SK-N-SH treated with all-trans-retinoic acid at 6 μM for 48 hours (cell line): ENCODE results near the gene SHANK1.

Experiments used
- ARNTL ChIP-seq: fragments of 450-650 bp; formaldehyde crosslinking; IDR thresholded peaks from 2 replicates; pipeline ENCODE4 v1.5.0; 2020; ENCODE audit warnings: low read depth, mild to moderate bottlenecking, moderate library complexity, borderline replicate concordance
- CREB5 ChIP-seq: fragments of 250-450 bp; sonication (Bioruptor Pico); IDR thresholded peaks from 2 replicates; pipeline ENCODE4 v1.5.1; 2020; ENCODE audit warnings: low read depth, mild to moderate bottlenecking, moderate library complexity
- ESRRG ChIP-seq: fragments of 250-450 bp; sonication (Bioruptor Pico); IDR thresholded peaks from 2 replicates; pipeline ENCODE4 v1.6.1; 2021; ENCODE audit warnings: mild to moderate bottlenecking
- PATZ1 ChIP-seq: fragments of 250-450 bp; sonication (Bioruptor Pico); IDR thresholded peaks from 2 replicates; pipeline ENCODE4 v1.8.0; 2020; ENCODE audit warnings: mild to moderate bottlenecking, moderate library complexity, borderline replicate concordance
- PPARA ChIP-seq: fragments of 250-450 bp; sonication (Bioruptor Pico); IDR thresholded peaks from 2 replicates; pipeline ENCODE4 v1.5.0; 2020; ENCODE audit warnings: mild to moderate bottlenecking, borderline replicate concordance
- RARB ChIP-seq: fragments of 250-450 bp; sonication (Bioruptor Pico); IDR thresholded peaks from 2 replicates; pipeline ENCODE4 v1.8.0; 2021; ENCODE audit warnings: mild to moderate bottlenecking, moderate library complexity
- TCF4 ChIP-seq: fragments of 250-450 bp; sonication (Bioruptor Pico); IDR thresholded peaks from 2 replicates; pipeline ENCODE4 v1.8.0; 2021; ENCODE audit warnings: mild to moderate bottlenecking, moderate library complexity, borderline replicate concordance
- ZFP3 ChIP-seq: fragments of 250-450 bp; sonication (Bioruptor Pico); IDR thresholded peaks from 2 replicates; pipeline ENCODE4 v1.5.0; 2020; ENCODE audit warnings: mild to moderate bottlenecking, moderate library complexity
- ZNF70 ChIP-seq: fragments of 450-650 bp; formaldehyde crosslinking; IDR thresholded peaks from 2 replicates; pipeline ENCODE4 v1.5.0; 2020; ENCODE audit warnings: mild to moderate bottlenecking, moderate library complexity
- ZNF8 ChIP-seq: fragments of 450-650 bp; formaldehyde crosslinking; IDR thresholded peaks from 2 replicates; pipeline ENCODE4 v1.5.0; 2020; ENCODE audit warnings: mild to moderate bottlenecking, moderate library complexity

GRCh38 chr19:50706387-50706786 lies 13.2 kb downstream of the SHANK1 start:
- no peak for TF ChIP-seq RARB
- no peak for TF ChIP-seq PATZ1
- TF ChIP-seq PPARA (CRISPR knock-in tag) = no peak
- TF ChIP-seq ZFP3 (CRISPR knock-in tag) = no peak
- no peak for TF ChIP-seq ZNF70 (CRISPR knock-in tag)
- no peak for TF ChIP-seq TCF4 (CRISPR knock-in tag)
- no peak for TF ChIP-seq CREB5 (CRISPR knock-in tag)
- TF ChIP-seq ZNF8 (CRISPR knock-in tag) = no peak
- no peak for TF ChIP-seq ESRRG
- no peak for TF ChIP-seq ARNTL (CRISPR knock-in tag)
